OCI-LY3 (cell line): ENCODE data around the gene ZSCAN22.
A peak's percentile ranks its signal among the peaks of the same experiment; 100 is the strongest.

Experiments used
- H2AFZ ChIP-seq: fragments of 200-600, 300-600 bp; shearing (Covaris generic); 2 replicates; pipeline ENCODE4 v1.6.0; 2014; ENCODE audit warnings: antibody characterized with exemption, low read depth, low read length
- H3K27ac ChIP-seq: fragments of 200-600, 300-600 bp; sonication (generic); 2 replicates; pipeline ENCODE4 v1.5.1; 2014; ENCODE audit warnings: mild to moderate bottlenecking, low read length, moderate library complexity, mixed read lengths
- H3K27me3 ChIP-seq: fragments of 200-600, 300-600 bp; sonication (generic); 2 replicates; pipeline ENCODE4 v1.6.1; 2014; ENCODE audit warnings: low read depth, low read length, mixed read lengths
- H3K36me3 ChIP-seq: fragments of 200-600, 300-600 bp; sonication (generic); replicated peaks from 2 replicates; pipeline ENCODE3; 2014; ENCODE audit warnings: low read depth, low read length, mixed read lengths
- H3K4me1 ChIP-seq: fragments of 300-600, 200-600 bp; sonication (generic); 2 replicates; pipeline ENCODE4 v1.6.1; 2014; ENCODE audit warnings: low read length, mixed read lengths
- H3K4me2 ChIP-seq: fragments of 200-600, 300-600 bp; sonication (generic); 2 replicates; pipeline ENCODE4 v1.6.1; 2014; ENCODE audit warnings: low read length, mixed read lengths
- H3K4me3 ChIP-seq: fragments of 300-600, 200-600 bp; sonication (generic); 2 replicates; pipeline ENCODE4 v1.5.1; 2014; ENCODE audit warnings: antibody characterized with exemption, mild to moderate bottlenecking, low read length, moderate library complexity
- H3K79me2 ChIP-seq: fragments of 300-600, 200-600 bp; shearing (Covaris generic); 2 replicates; pipeline ENCODE4 v1.6.1; 2014; ENCODE audit warnings: mild to moderate bottlenecking, low read length, mixed read lengths
- H3K9ac ChIP-seq: fragments of 300-600, 200-600 bp; shearing (Covaris generic); 2 replicates; pipeline ENCODE4 v1.6.0; 2014; ENCODE audit warnings: mild to moderate bottlenecking, low read length, moderate library complexity
- H3K9me3 ChIP-seq: fragments of 200-600, 300-600 bp; shearing (Covaris generic); 2 replicates; pipeline ENCODE4 v1.6.1; 2014; ENCODE audit warnings: low read length, mixed read lengths; ENCODE audit not compliant: insufficient read depth
- H4K20me1 ChIP-seq: fragments of 200-600, 300-600 bp; sonication (generic); 2 replicates; pipeline ENCODE4 v1.6.1; 2016; ENCODE audit warnings: low read length, mixed read lengths; ENCODE audit not compliant: insufficient read depth
- CTCF ChIP-seq: fragments of 200-600, 300-600 bp; sonication (generic); IDR thresholded peaks from 2 replicates; pipeline ENCODE4 v1.5.1; 2014; ENCODE audit warnings: antibody characterized with exemption, low read length, low read depth
- EZH2phosphoT487 ChIP-seq: fragments of 200-600 bp; shearing (Covaris generic); IDR thresholded peaks from 2 replicates; pipeline ENCODE4 v1.6.1; 2018; ENCODE audit warnings: antibody characterized with exemption, mixed run types, low read depth

Gene ZSCAN22

GRCh38 chr19:58317476-58318072, 9.2 kb upstream of the ZSCAN22 start:
- Histone ChIP-seq H3K27me3 (no peaks in the 10 kb centered on the region), H3K9ac (no peak overlapping the region), H3K4me3 (no peak overlapping the region), H3K4me2 (no peak overlapping the region), H3K27ac (no peak overlapping the region), H3K36me3 (peaks cover 35% of the 10 kb centered on the region), H3K9me3 (no peaks in the 10 kb centered on the region), H4K20me1 (peaks cover 10% of the 10 kb centered on the region), H3K4me1 (no peaks in the 10 kb centered on the region), H2AFZ (no peak overlapping the region), H3K79me2 (no peaks in the 10 kb centered on the region)
- no peak for TF ChIP-seq CTCF
- no peak for TF ChIP-seq EZH2phosphoT487

- peaks cover 10% of the 10 kb centered on the region for H4K20me1 ChIP-seq
- no peaks in the 10 kb centered on the region for H3K27me3 ChIP-seq
- H3K27ac ChIP-seq = no peak overlapping the region
- H2AFZ ChIP-seq = no peak overlapping the region
- H3K9ac ChIP-seq = no peak overlapping the region
- H3K79me2 ChIP-seq = no peaks in the 10 kb centered on the region
- H3K9me3 ChIP-seq = no peaks in the 10 kb centered on the region
- TF ChIP-seq CTCF (no peak), EZH2phosphoT487 (no peak)
- H3K4me3 ChIP-seq = no peak overlapping the region
- H3K36me3 ChIP-seq = peaks cover 28% of the 10 kb centered on the region
- H3K4me2 ChIP-seq = no peak overlapping the region
- no peaks in the 10 kb centered on the region for H3K4me1 ChIP-seq
Measured at GRCh38 chr19:58318297-58318696, 8.5 kb upstream of the ZSCAN22 start.

- peaks cover 19% of the 10 kb centered on the region for H3K36me3 ChIP-seq
- H4K20me1 ChIP-seq = peaks cover 10% of the 10 kb centered on the region
- no peaks in the 10 kb centered on the region for H3K79me2 ChIP-seq
- no peak overlapping the region for H3K9ac ChIP-seq
- no peak overlapping the region for H3K27ac ChIP-seq
- H3K4me2 ChIP-seq = no peak overlapping the region
- no peaks in the 10 kb centered on the region for H3K27me3 ChIP-seq
- no peaks in the 10 kb centered on the region for H3K4me1 ChIP-seq
- H2AFZ ChIP-seq = no peak overlapping the region
- H3K9me3 ChIP-seq = no peaks in the 10 kb centered on the region
- no peak overlapping the region for H3K4me3 ChIP-seq
- TF ChIP-seq EZH2phosphoT487 (no peak), CTCF (no peak)
Measured at GRCh38 chr19:58319241-58319640, 7.6 kb upstream of the ZSCAN22 start.

GRCh38 chr19:58325311-58326022, 1.3 kb upstream of the ZSCAN22 start:
- peaks cover 14% of the 10 kb centered on the region for H3K4me1 ChIP-seq
- H2AFZ ChIP-seq = no peak overlapping the region
- H4K20me1 ChIP-seq = no peaks in the 10 kb centered on the region
- H3K9ac ChIP-seq = peak overlapping the region; percentile 77
- TF ChIP-seq CTCF = no peak
- TF ChIP-seq EZH2phosphoT487 = no peak
- peaks cover 38% of the 10 kb centered on the region for H3K79me2 ChIP-seq
- H3K9me3 ChIP-seq = no peaks in the 10 kb centered on the region
- peak overlapping the region; percentile 94 for H3K4me2 ChIP-seq
- H3K27ac ChIP-seq = no peak overlapping the region
- no peaks in the 10 kb centered on the region for H3K27me3 ChIP-seq
- peak overlapping the region; percentile 95 for H3K4me3 ChIP-seq
- H3K36me3 ChIP-seq = peaks cover 3% of the 10 kb centered on the region
